Prostate gland (tissue), 2 donors: ENCODE measurements around the gene CLEC16A.

Experiments
- CTCF ChIP-seq, 4 experiments: fragments of 200-600 bp in 2 of 4; fragments of 450-650 bp in 2 of 4; sonication (generic) in 2 of 4; IDR thresholded peaks; 1 replicate in 3 of 4; 2 replicates in 1 of 4; pipeline ENCODE4 v1.5.1; 2016 to 2019; ENCODE audit warnings: antibody characterized with exemption in 4 of 4, mild to moderate bottlenecking in 2 of 4, moderate library complexity in 2 of 4
- POLR2A ChIP-seq: fragments of 450-650 bp; IDR thresholded peaks from one replicate; pipeline ENCODE4 v1.6.1; 2016; ENCODE audit warnings: antibody characterized with exemption, mild to moderate bottlenecking

- TF ChIP-seq CTCF (IDR thresholded peaks at IDR 0.05) = peak in 1 of 4 experiments; percentile 21
- TF ChIP-seq POLR2A = no peak
Observed at GRCh38 chr16:11101695-11102522, 157.5 kb downstream of the CLEC16A start.
